Mesendoderm (in vitro differentiated cells): ENCODE results near the gene TRIM67.

Experiments used
- DNase-seq: peaks from one replicate; pipeline ENCODE4 v3.0.0; 2013
- H2AK5ac ChIP-seq: 2 replicates; pipeline ENCODE4 v1.6.1; 2013; ENCODE audit warnings: low read length, inconsistent platforms
- H2BK120ac ChIP-seq: 2 replicates; pipeline ENCODE4 v1.6.1; 2013; ENCODE audit warnings: low read depth, mild to moderate bottlenecking, low read length, moderate library complexity, mixed read lengths
- H2BK15ac ChIP-seq: replicated peaks from 2 replicates; pipeline ENCODE4 v1.6.1; 2013; ENCODE audit warnings: low read depth, mild to moderate bottlenecking, moderate library complexity
- H2BK5ac ChIP-seq: 2 replicates; pipeline ENCODE4 v1.6.1; 2013; ENCODE audit warnings: low read length, inconsistent platforms
- H3K18ac ChIP-seq: 2 replicates; pipeline ENCODE4 v1.6.1; 2013; ENCODE audit warnings: mild to moderate bottlenecking, low read length, mixed read lengths
- H3K23ac ChIP-seq: one replicate; pipeline ENCODE4 v1.6.1; 2013; ENCODE audit warnings: low read length
- H3K27ac ChIP-seq: 2 replicates; pipeline ENCODE4 v1.5.1; 2013; ENCODE audit warnings: low read depth, mild to moderate bottlenecking, inconsistent platforms, low read length, moderate library complexity
- H3K27me3 ChIP-seq: 2 replicates; pipeline ENCODE4 v1.6.1; 2013; ENCODE audit warnings: low read length, control low read depth, mild to moderate bottlenecking, inconsistent platforms; ENCODE audit not compliant: insufficient read depth, poor library complexity
- H3K36me3 ChIP-seq: 2 replicates; pipeline ENCODE4 v1.6.1; 2013; ENCODE audit warnings: low read length, inconsistent platforms; ENCODE audit not compliant: control insufficient read depth, insufficient read depth
- H3K4ac ChIP-seq: one replicate; pipeline ENCODE4 v1.6.1; 2013; ENCODE audit warnings: low read depth, mild to moderate bottlenecking, low read length, moderate library complexity
- H3K4me1 ChIP-seq: 2 replicates; pipeline ENCODE4 v1.6.1; 2013; ENCODE audit warnings: low read depth, low read length, inconsistent platforms; ENCODE audit not compliant: control insufficient read depth
- H3K4me2 ChIP-seq: 2 replicates; pipeline ENCODE4 v1.6.1; 2013; ENCODE audit warnings: low read length
- H3K4me3 ChIP-seq: 2 replicates; pipeline ENCODE4 v1.5.1; 2013; ENCODE audit warnings: mild to moderate bottlenecking, low read length
- H3K56ac ChIP-seq: one replicate; pipeline ENCODE4 v1.6.1; 2013; ENCODE audit warnings: low read length
- H3K79me1 ChIP-seq: 2 replicates; pipeline ENCODE4 v1.6.1; 2013; ENCODE audit warnings: low read length, inconsistent platforms
- H3K79me2 ChIP-seq: 2 replicates; pipeline ENCODE4 v1.6.1; 2013; ENCODE audit warnings: mild to moderate bottlenecking, low read length; ENCODE audit not compliant: control insufficient read depth, insufficient read depth
- H3K9ac ChIP-seq: 2 replicates; pipeline ENCODE4 v1.6.1; 2013; ENCODE audit warnings: low read length, inconsistent platforms
- H4K5ac ChIP-seq: one replicate; pipeline ENCODE4 v1.6.1; 2013; ENCODE audit warnings: low read length
- H4K8ac ChIP-seq: one replicate; pipeline ENCODE4 v1.6.1; 2013; ENCODE audit warnings: low read depth, mild to moderate bottlenecking, control low read depth, low read length, moderate library complexity
- WGBS: extraction: QIAGEN DNeasy Blood & Tissue Kit; methylation state at CpG from one replicate; pipeline ENCODE4 v1.1.7; 2013; ENCODE audit warnings: low lambda C conversion rate, missing lambda C conversion rate; ENCODE audit not compliant: insufficient coverage; ENCODE audit errors: extremely low coverage; 5-methylcytosine and 5-hydroxymethylcytosine counted together

The TRIM67 gene

DNA sequence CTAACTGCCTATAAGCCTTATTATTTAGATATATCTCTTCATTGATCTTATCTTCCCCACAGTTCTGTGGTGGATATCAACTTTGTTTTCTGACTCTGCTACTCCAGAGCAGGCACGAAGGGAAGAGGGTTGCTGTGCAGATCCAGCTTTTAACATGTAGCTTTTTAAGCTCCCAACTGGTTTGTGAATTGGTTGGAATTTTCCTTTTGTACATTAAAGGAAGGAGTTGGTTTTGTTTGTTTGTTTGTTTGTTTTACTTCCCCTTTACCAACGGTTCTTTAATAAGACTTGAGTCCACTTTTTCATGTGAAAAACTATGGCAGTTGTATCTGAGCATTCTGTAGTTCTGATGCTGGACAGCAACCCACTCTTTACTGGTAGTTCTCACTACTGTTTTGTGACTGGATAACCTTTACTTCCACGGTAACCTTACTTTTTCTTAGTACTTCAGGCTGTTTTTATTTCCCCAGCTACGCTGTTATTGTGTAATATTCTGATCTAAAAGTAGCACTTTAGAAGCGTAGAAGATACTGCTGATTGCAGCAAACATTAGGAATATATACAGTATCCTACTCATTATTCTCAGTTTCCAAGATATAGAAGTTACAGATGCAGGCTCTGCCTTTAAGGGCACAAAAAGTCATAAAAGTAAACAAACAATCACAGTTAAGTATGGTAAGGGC lies 80.8 kb downstream of the TRIM67 start:
- Histone ChIP-seq H3K79me2 (peaks cover 7% of the 10 kb centered on the region), H3K36me3 (peaks cover 4% of the 10 kb centered on the region), H4K8ac (no peak overlapping the region), H3K27me3 (no peaks in the 10 kb centered on the region), H3K4ac (no peak overlapping the region), H3K27ac (no peak overlapping the region), H2BK5ac (no peak overlapping the region), H2AK5ac (no peak overlapping the region), H4K5ac (no peak overlapping the region), H3K4me1 (no peaks in the 10 kb centered on the region), H3K9ac (no peak overlapping the region), H3K56ac (no peak overlapping the region), H3K23ac (no peak overlapping the region), H3K4me3 (no peak overlapping the region), H2BK15ac (no peak overlapping the region), H3K4me2 (no peak overlapping the region), H3K79me1 (peaks cover 21% of the 10 kb centered on the region), H3K18ac (no peak overlapping the region), H2BK120ac (no peak overlapping the region)
- no peak for DNase-seq
- no CpG with 5 or more reads among the region's 5 CpGs for WGBS

DNA sequence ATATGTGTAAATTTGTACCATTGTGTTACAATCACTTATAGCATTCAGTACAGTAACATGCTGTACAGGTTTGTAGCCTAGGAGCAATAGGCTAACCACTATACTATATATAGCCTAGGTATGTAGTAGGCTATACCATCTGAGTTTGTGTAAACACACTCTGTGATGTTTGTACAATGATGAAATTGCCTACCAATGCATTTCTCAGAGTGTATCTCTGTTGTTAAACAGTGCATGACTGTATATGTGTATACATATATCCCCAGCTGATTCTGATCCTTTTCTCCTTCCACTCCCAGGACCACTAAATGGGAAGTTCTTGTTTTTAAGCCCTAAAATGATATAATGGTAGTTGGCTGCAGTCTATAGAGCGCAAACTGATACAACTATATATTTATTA lies 86.9 kb downstream of the TRIM67 start:
- peaks cover 2% of the 10 kb centered on the region for H3K79me2 ChIP-seq
- H3K18ac ChIP-seq, result no peak overlapping the region
- no peak overlapping the region for H4K5ac ChIP-seq
- no peak overlapping the region for H3K56ac ChIP-seq
- no peak overlapping the region for H2BK120ac ChIP-seq
- H3K27ac ChIP-seq, result no peak overlapping the region
- no peak overlapping the region for H3K4me2 ChIP-seq
- H3K27me3 ChIP-seq, result no peaks in the 10 kb centered on the region
- no peak overlapping the region for H3K4me3 ChIP-seq
- H3K79me1 ChIP-seq, result peaks cover 16% of the 10 kb centered on the region
- DNase-seq, result no peak
- H2BK5ac ChIP-seq, result no peak overlapping the region
- no peak overlapping the region for H2AK5ac ChIP-seq
- no CpG with 5 or more reads among the region's 1 CpG for WGBS
- H2BK15ac ChIP-seq, result no peak overlapping the region
- H3K23ac ChIP-seq, result no peak overlapping the region
- H3K9ac ChIP-seq, result no peak overlapping the region
- no peak overlapping the region for H4K8ac ChIP-seq
- H3K4me1 ChIP-seq, result no peaks in the 10 kb centered on the region
- H3K4ac ChIP-seq, result no peak overlapping the region
- H3K36me3 ChIP-seq, result no peaks in the 10 kb centered on the region

DNA sequence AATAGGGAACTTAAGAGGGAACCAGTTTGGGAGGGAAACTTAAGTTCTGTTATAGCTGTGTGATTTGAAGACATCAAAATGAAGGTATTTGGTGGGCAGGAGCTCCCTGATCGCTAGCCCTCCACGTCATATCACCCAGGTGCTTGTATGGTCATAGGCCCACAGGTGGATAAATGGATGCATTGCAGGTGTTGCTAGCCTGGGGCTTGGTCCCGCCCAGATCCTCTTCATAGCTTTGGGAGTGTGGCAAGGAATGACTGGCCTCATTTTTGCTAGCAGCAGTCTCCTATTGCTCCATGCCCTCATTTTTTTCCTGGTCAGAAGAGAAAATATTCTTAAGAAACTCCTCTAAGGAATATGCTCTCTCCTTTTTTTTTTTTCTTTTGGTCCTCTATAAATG lies 90.5 kb downstream of the TRIM67 start:
- Histone ChIP-seq H2AK5ac (no peak overlapping the region), H3K4me2 (no peak overlapping the region), H3K36me3 (peaks cover 1% of the 10 kb centered on the region), H3K56ac (no peak overlapping the region), H3K4me1 (no peaks in the 10 kb centered on the region), H3K27ac (no peak overlapping the region), H4K5ac (no peak overlapping the region), H3K79me2 (no peaks in the 10 kb centered on the region), H3K4ac (no peak overlapping the region), H2BK15ac (no peak overlapping the region), H3K27me3 (no peaks in the 10 kb centered on the region), H3K9ac (no peak overlapping the region), H3K18ac (no peak overlapping the region), H3K4me3 (no peak overlapping the region), H3K23ac (no peak overlapping the region), H4K8ac (no peak overlapping the region), H2BK5ac (no peak overlapping the region), H3K79me1 (peaks cover 5% of the 10 kb centered on the region), H2BK120ac (no peak overlapping the region)
- peak; percentile 5 for DNase-seq
- WGBS, result no CpG with 5 or more reads among the region's 3 CpGs

DNA sequence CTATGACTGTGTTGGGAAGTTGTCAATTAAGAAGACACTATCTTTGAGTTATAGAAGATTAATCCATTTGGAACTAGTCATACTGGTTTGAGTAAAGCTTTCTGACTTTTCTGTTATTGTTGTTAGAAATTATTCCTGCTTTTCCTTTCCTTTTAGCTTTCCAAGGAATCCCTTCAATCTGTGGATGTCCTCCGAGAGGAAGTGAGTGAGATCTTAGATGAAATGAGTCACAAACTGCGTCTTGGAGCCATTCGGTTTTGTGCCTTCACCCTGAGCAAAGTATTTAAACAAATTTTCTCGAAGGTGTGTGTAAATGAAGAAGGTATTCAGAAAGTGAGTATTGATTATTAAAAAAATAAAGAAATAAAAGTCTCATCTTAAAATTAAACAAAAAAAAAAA lies 98.5 kb downstream of the TRIM67 start:
- Histone ChIP-seq H3K27ac (no peak overlapping the region), H2BK120ac (no peak overlapping the region), H4K8ac (no peak overlapping the region), H3K79me1 (no peaks in the 10 kb centered on the region), H4K5ac (no peak overlapping the region), H3K36me3 (peaks cover 1% of the 10 kb centered on the region), H3K79me2 (no peaks in the 10 kb centered on the region), H2AK5ac (no peak overlapping the region), H3K4me2 (no peak overlapping the region), H3K56ac (no peak overlapping the region), H3K27me3 (no peaks in the 10 kb centered on the region), H2BK15ac (no peak overlapping the region), H2BK5ac (no peak overlapping the region), H3K18ac (no peak overlapping the region), H3K4me3 (no peak overlapping the region), H3K9ac (no peak overlapping the region), H3K23ac (no peak overlapping the region), H3K4ac (no peak overlapping the region), H3K4me1 (no peaks in the 10 kb centered on the region)
- DNase-seq, result no peak
- WGBS, result no CpG with 5 or more reads among the region's 4 CpGs

DNA sequence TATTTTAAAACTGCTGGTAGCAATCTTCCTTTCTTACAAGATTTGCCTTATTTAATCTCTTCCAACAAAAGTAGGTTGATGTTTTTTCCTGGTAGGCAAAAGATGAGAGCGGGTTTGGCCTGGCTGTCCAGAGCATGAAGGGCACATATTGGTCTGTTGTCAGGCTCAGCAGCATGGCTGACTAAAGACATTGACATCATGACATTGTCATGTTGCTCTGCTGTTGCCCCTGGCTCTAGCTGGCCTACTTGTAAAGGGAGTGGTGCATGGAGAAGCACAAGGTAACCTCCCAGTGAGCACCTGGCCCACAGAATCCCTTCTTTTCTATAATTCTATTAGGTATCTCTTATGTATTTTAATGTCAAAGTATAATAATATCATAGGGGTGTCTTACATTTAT lies 102.8 kb downstream of the TRIM67 start:
- Histone ChIP-seq H3K4ac (no peak overlapping the region), H3K36me3 (peaks cover 2% of the 10 kb centered on the region), H3K9ac (no peak overlapping the region), H2AK5ac (no peak overlapping the region), H3K4me3 (no peak overlapping the region), H4K5ac (no peak overlapping the region), H3K4me2 (no peak overlapping the region), H3K23ac (no peak overlapping the region), H2BK15ac (no peak overlapping the region), H3K4me1 (no peaks in the 10 kb centered on the region), H3K18ac (no peak overlapping the region), H3K79me2 (no peaks in the 10 kb centered on the region), H3K27ac (no peak overlapping the region), H4K8ac (no peak overlapping the region), H3K27me3 (no peaks in the 10 kb centered on the region), H2BK5ac (no peak overlapping the region), H2BK120ac (no peak overlapping the region), H3K79me1 (no peaks in the 10 kb centered on the region), H3K56ac (no peak overlapping the region)
- peak; percentile 22 for DNase-seq
- WGBS, result no CpG with 5 or more reads among the region's 1 CpG

DNA sequence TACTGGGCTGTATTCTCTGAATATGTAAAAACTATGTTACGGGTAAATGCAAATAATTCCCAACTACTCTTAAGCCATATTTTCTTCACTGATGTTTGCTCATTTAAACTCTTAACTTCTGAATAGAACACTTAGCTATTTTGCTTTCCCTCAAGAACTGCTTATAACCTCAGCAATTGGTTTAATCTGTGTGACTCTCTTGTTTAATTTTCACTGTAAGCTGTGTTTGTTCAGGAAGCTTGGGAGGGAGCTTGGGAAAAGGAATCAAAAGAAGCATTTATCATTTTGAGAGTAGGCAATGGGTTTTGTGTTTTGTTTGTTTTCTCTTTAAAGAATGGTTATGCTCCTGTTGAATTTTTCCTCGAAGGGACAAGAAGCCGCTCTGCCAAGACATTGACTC lies 103.5 kb downstream of the TRIM67 start:
- no peak overlapping the region for H2BK15ac ChIP-seq
- no peak overlapping the region for H2BK5ac ChIP-seq
- H3K79me1 ChIP-seq, result no peaks in the 10 kb centered on the region
- H3K36me3 ChIP-seq, result peaks cover 2% of the 10 kb centered on the region
- H3K27me3 ChIP-seq, result no peaks in the 10 kb centered on the region
- no peak overlapping the region for H4K8ac ChIP-seq
- H3K23ac ChIP-seq, result no peak overlapping the region
- H3K4me3 ChIP-seq, result no peak overlapping the region
- no peak overlapping the region for H3K18ac ChIP-seq
- H3K79me2 ChIP-seq, result no peaks in the 10 kb centered on the region
- no peak overlapping the region for H2AK5ac ChIP-seq
- no peaks in the 10 kb centered on the region for H3K4me1 ChIP-seq
- H3K27ac ChIP-seq, result no peak overlapping the region
- H4K5ac ChIP-seq, result no peak overlapping the region
- no peak for DNase-seq
- H2BK120ac ChIP-seq, result no peak overlapping the region
- no peak overlapping the region for H3K9ac ChIP-seq
- no peak overlapping the region for H3K4me2 ChIP-seq
- no peak overlapping the region for H3K56ac ChIP-seq
- no CpG with 5 or more reads among the region's 3 CpGs for WGBS
- no peak overlapping the region for H3K4ac ChIP-seq
